H1 (cell line): Measurements from ENCODE around the gene PCDHB6.

Source experiments
- BCL11A ChIP-seq, 2 experiments: IDR thresholded peaks; one replicate each; pipeline ENCODE4 v1.6.1; 2011; ENCODE audit warnings: low read depth in 2 of 2, low read length in 2 of 2, mild to moderate bottlenecking in 2 of 2
- CTCF ChIP-seq, 3 experiments: IDR thresholded peaks; 1 replicate in 2 of 3; 2 replicates in 1 of 3; pipeline versions ENCODE4 v1.5.1 to v1.6.1; 2011; ENCODE audit warnings: low read length in 3 of 3, mild to moderate bottlenecking in 3 of 3, inconsistent platforms in 2 of 3, low read depth in 1 of 3, moderate library complexity in 1 of 3; ENCODE audit not compliant: insufficient read depth in 1 of 3; ENCODE audit errors: control extremely low read depth in 1 of 3
- EGR1 ChIP-seq: IDR thresholded peaks from 2 replicates; pipeline ENCODE4 v1.6.1; 2011; ENCODE audit warnings: low read depth, low read length, borderline replicate concordance
- EP300 ChIP-seq, 2 experiments: IDR thresholded peaks; 1 replicate in 1 of 2; 2 replicates in 1 of 2; pipeline ENCODE4 v1.6.1; 2011 to 2012; ENCODE audit warnings: low read depth in 2 of 2, low read length in 2 of 2, mild to moderate bottlenecking in 2 of 2, borderline replicate concordance in 1 of 2, inconsistent platforms in 1 of 2, moderate library complexity in 1 of 2
- FOSL1 ChIP-seq: IDR thresholded peaks from 2 replicates; pipeline ENCODE4 v1.6.1; 2011; ENCODE audit warnings: mild to moderate bottlenecking, low read depth, low read length, moderate library complexity; ENCODE audit not compliant: insufficient read depth
- GABPA ChIP-seq: IDR thresholded peaks from 2 replicates; pipeline ENCODE4 v1.6.1; 2011; ENCODE audit warnings: mild to moderate bottlenecking, low read length, moderate library complexity, borderline replicate concordance; ENCODE audit not compliant: insufficient read depth
- GTF2F1 ChIP-seq: IDR thresholded peaks from 2 replicates; pipeline ENCODE4 v1.6.1; 2012; ENCODE audit warnings: low read depth, low read length, improper control_type of control experiment, borderline replicate concordance
- JUND ChIP-seq: IDR thresholded peaks from 2 replicates; pipeline ENCODE4 v1.6.1; 2011; ENCODE audit warnings: mild to moderate bottlenecking, improper control_type of control experiment, low read length
- POLR2A ChIP-seq, 2 experiments: IDR thresholded peaks; 1 replicate in 1 of 2; 2 replicates in 1 of 2; pipeline ENCODE4 v1.6.1; 2011; ENCODE audit warnings: low read depth in 2 of 2, low read length in 2 of 2, mild to moderate bottlenecking in 2 of 2; ENCODE audit errors: control extremely low read depth in 1 of 2
- SIRT6 ChIP-seq: IDR thresholded peaks from one replicate; pipeline ENCODE4 v1.7.1; 2012; ENCODE audit warnings: low read length, inconsistent platforms
- ZNF274 ChIP-seq: IDR thresholded peaks from 2 replicates; pipeline ENCODE4 v1.7.0; 2012; ENCODE audit warnings: low read length, borderline replicate concordance; ENCODE audit errors: extremely low read depth

GRCh38 chr5:141180313-141180712 is 30.5 kb downstream of the PCDHB6 start:
- no peak for TF ChIP-seq SIRT6
- TF ChIP-seq CTCF (IDR thresholded peaks at IDR 0.05; ENCODE audit: control extremely low read depth in 1 of 3, insufficient read depth in 1 of 3, low read depth in 1 of 3, low read length in 3 of 3): no peak
- no peak for TF ChIP-seq GABPA
- TF ChIP-seq FOSL1: no peak
- no peak for TF ChIP-seq JUND
- TF ChIP-seq BCL11A (IDR thresholded peaks at IDR 0.05; ENCODE audit: low read depth in 2 of 2, low read length in 2 of 2): no peak
- TF ChIP-seq GTF2F1: no peak
- TF ChIP-seq EGR1: no peak
- TF ChIP-seq POLR2A (IDR thresholded peaks at IDR 0.05; ENCODE audit: control extremely low read depth in 1 of 2, low read depth in 2 of 2, low read length in 2 of 2): no peak
- no peak for TF ChIP-seq ZNF274
- TF ChIP-seq EP300 (IDR thresholded peaks at IDR 0.05; ENCODE audit: borderline replicate concordance in 1 of 2, low read depth in 2 of 2, low read length in 2 of 2): no peak
